OCI-LY7 (cell line): ENCODE measurements around the gene GRIN3B. TPM values are rescaled to one million over a fixed set of nuclear protein-coding genes. Genes with fewer than 3 reads are reported as not detected.

ENCODE experiments used
- BruUV-seq: library from RNA; stranded (reverse); fragments of 400-500 nt; replicated peaks from 2 replicates; lab custom pipeline; 2021; lab: Mats Ljungman, UMichigan
- CTCF ChIA-PET: fragments of 300-600 bp; sonication (Branson Sonifier 250); formaldehyde crosslinking; loops from one replicate; lab custom pipeline; 2022; ENCODE audit warnings: antibody characterized with exemption; ENCODE audit not compliant: unreplicated experiment; lab: Charles Lee
- POLR2A ChIA-PET: fragments of 300-600 bp; sonication (Branson Sonifier 250); formaldehyde crosslinking; loops from one replicate; lab custom pipeline; 2022; ENCODE audit warnings: antibody characterized with exemption; lab: Charles Lee
- DNase-seq: peaks from one replicate; pipeline ENCODE4 v3.0.0-alpha.2; 2015; ENCODE audit warnings: low spot score
- H2AFZ ChIP-seq: fragments of 200-600 bp; sonication (generic), shearing (Covaris generic); 2 replicates; pipeline ENCODE4 v1.6.1; 2014; ENCODE audit warnings: mild to moderate bottlenecking, antibody characterized with exemption, low read length, moderate library complexity
- H3K27ac ChIP-seq: fragments of 200-600 bp; sonication (generic); 2 replicates; pipeline ENCODE4 v1.5.1; 2014; ENCODE audit warnings: mixed run types, low read depth, mild to moderate bottlenecking, moderate library complexity, low read length, inconsistent platforms; ENCODE audit not compliant: poor library complexity, severe bottlenecking
- H3K36me3 ChIP-seq: fragments of 200-600 bp; sonication (generic); 2 replicates; pipeline ENCODE4 v1.6.1; 2014; ENCODE audit warnings: mild to moderate bottlenecking, antibody characterized with exemption, low read length, moderate library complexity, mixed read lengths; ENCODE audit not compliant: insufficient read depth
- H3K4me1 ChIP-seq: fragments of 200-600 bp; sonication (generic); 2 replicates; pipeline ENCODE4 v1.5.1; 2014; ENCODE audit warnings: mild to moderate bottlenecking, low read length; ENCODE audit not compliant: insufficient read depth, poor library complexity, severe bottlenecking
- H3K4me2 ChIP-seq: fragments of 200-600 bp; sonication (generic); 2 replicates; pipeline ENCODE4 v1.6.1; 2014; ENCODE audit warnings: mild to moderate bottlenecking, low read length
- H3K4me3 ChIP-seq: fragments of 200-600 bp; sonication (generic); 2 replicates; pipeline ENCODE4 v1.5.1; 2014; ENCODE audit warnings: mild to moderate bottlenecking, low read depth, low read length; ENCODE audit not compliant: poor library complexity, severe bottlenecking
- H3K79me2 ChIP-seq: fragments of 200-600 bp; sonication (generic); 2 replicates; pipeline ENCODE4 v1.6.1; 2016; ENCODE audit warnings: low read depth, mild to moderate bottlenecking, low read length, moderate library complexity, mixed read lengths; ENCODE audit not compliant: insufficient read depth
- H3K9me2 ChIP-seq: fragments of 200-600 bp; sonication (generic); 2 replicates; pipeline ENCODE4 v1.6.1; 2016; ENCODE audit warnings: mild to moderate bottlenecking, low read length, mixed read lengths; ENCODE audit not compliant: insufficient read depth
- H3K9me3 ChIP-seq: fragments of 200-600 bp; sonication (generic); 2 replicates; pipeline ENCODE4 v1.6.1; 2014; ENCODE audit warnings: mild to moderate bottlenecking, mixed run types, low read length, mixed read lengths
- H4K20me1 ChIP-seq: fragments of 200-600 bp; sonication (generic); 2 replicates; pipeline ENCODE4 v1.6.1; 2014; ENCODE audit warnings: mild to moderate bottlenecking, antibody characterized with exemption, low read length, moderate library complexity, mixed read lengths; ENCODE audit not compliant: insufficient read depth
- CTCF ChIP-seq: fragments of 200-600 bp; sonication (generic); conservative IDR thresholded peaks from 2 replicates; pipeline ENCODE4 v1.5.1; 2014; ENCODE audit warnings: mild to moderate bottlenecking, antibody characterized with exemption, low read length, moderate library complexity, mixed read lengths
- EZH2phosphoT487 ChIP-seq: fragments of 200-600 bp; sonication (generic); IDR thresholded peaks from 2 replicates; pipeline ENCODE4 v1.6.1; 2018; ENCODE audit warnings: low read depth, borderline replicate concordance, mild to moderate bottlenecking, mixed run types, antibody characterized with exemption, low read length, moderate library complexity, mixed read lengths
- intact Hi-C: fragments of 100-400 bp; cut with micrococcal nuclease; formaldehyde crosslinking; loops from one replicate; pipeline ENCODE4 v1.10.0; 2022; ENCODE audit not compliant: unreplicated experiment
- total RNA-seq, 2 experiments: library from RNA; depleted of rRNA in 1 of 2; stranded (reverse); fragments of >200 nt in 1 of 2; shearing (Covaris generic) in 1 of 2; gene quantifications; 2 replicates each; pipeline ENCODE4 v1.2.3, GENCODE V29; 2014 to 2022

Gene GRIN3B
- total RNA-seq, 2 experiments from 2014 or later = not detected

- Histone ChIP-seq H3K9me2 (no peaks in the 10 kb centered on the region), H3K36me3 (peaks cover 70% of the 10 kb centered on the region), H3K27ac (no peak overlapping the region), H3K79me2 (no peaks in the 10 kb centered on the region), H3K4me2 (no peak overlapping the region), H4K20me1 (no peaks in the 10 kb centered on the region), H3K9me3 (no peaks in the 10 kb centered on the region), H3K4me3 (no peak overlapping the region), H2AFZ (no peak overlapping the region), H3K4me1 (no peaks in the 10 kb centered on the region)
- intact Hi-C loops = no loop called here
- TSS peak; percentile 92 for BruUV-seq
- POLR2A ChIA-PET = no interaction called here
- DNase-seq = no peak
- CTCF ChIA-PET = no interaction called here
- TF ChIP-seq CTCF (no peak), EZH2phosphoT487 (no peak)
Observed at GRCh38 chr19:1009041-1009980, 9.1 kb downstream of the GRIN3B start.

GRCh38 chr19:1009981-1010538 lies 9.8 kb downstream of the GRIN3B start:
- Histone ChIP-seq H2AFZ (no peak overlapping the region), H4K20me1 (no peaks in the 10 kb centered on the region), H3K4me2 (no peak overlapping the region), H3K27ac (no peak overlapping the region), H3K9me2 (no peaks in the 10 kb centered on the region), H3K79me2 (peaks cover 4% of the 10 kb centered on the region; the same call in 1 of the 2 replicates), H3K9me3 (no peaks in the 10 kb centered on the region), H3K4me1 (no peaks in the 10 kb centered on the region), H3K36me3 (peaks cover 78% of the 10 kb centered on the region), H3K4me3 (no peak overlapping the region)
- no peak for DNase-seq
- TF ChIP-seq EZH2phosphoT487 (no peak), CTCF (no peak)
- intact Hi-C loops = no loop called here
- no TSS peak for BruUV-seq
- ChIA-PET POLR2A (no interaction called here), CTCF (no interaction called here)
